ENCODE data around the gene WNT2. TPM values are rescaled to one million over a fixed set of nuclear protein-coding genes. Genes with fewer than 3 reads are reported as not detected.
A peak's percentile ranks its signal among the peaks of the same experiment; 100 is the strongest.

Gene WNT2
- total RNA-seq, 1 donor from 2014 or later, result 2.8 TPM

DNA sequence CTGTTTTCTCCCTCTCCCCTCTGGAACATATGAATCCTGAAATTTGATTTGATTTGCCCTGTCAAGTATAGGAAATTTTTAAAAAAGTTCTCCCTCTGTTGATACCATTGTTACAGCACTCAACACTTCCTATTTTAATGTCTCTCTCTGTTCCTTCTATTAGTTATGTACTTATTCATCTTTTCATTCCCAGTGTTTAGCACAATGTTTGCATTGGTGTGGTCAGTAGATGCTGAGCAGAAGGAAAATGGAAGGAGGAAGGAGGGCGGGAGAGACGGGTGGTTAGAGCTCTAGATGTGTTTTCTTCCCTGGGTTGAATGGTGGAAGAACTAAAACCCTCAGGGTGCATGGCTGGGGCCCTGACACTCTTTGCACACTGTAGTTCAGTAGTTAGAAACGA is 79.5 kb downstream of the WNT2 start:
- TF ChIP-seq, protein P1, sequence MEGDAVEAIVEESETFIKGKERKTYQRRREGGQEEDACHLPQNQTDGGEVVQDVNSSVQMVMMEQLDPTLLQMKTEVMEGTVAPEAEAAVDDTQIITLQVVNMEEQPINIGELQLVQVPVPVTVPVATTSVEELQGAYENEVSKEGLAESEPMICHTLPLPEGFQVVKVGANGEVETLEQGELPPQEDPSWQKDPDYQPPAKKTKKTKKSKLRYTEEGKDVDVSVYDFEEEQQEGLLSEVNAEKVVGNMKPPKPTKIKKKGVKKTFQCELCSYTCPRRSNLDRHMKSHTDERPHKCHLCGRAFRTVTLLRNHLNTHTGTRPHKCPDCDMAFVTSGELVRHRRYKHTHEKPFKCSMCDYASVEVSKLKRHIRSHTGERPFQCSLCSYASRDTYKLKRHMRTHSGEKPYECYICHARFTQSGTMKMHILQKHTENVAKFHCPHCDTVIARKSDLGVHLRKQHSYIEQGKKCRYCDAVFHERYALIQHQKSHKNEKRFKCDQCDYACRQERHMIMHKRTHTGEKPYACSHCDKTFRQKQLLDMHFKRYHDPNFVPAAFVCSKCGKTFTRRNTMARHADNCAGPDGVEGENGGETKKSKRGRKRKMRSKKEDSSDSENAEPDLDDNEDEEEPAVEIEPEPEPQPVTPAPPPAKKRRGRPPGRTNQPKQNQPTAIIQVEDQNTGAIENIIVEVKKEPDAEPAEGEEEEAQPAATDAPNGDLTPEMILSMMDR (conservative IDR thresholded peaks at IDR 0.05), result no peak
- Mint-ChIP-seq H3K4me3 (no peak overlapping the region), H3K36me3 (no peaks in the 10 kb centered on the region), H3K9me3 (peaks cover 8% of the 10 kb centered on the region), H3K27me3 (peaks cover 3% of the 10 kb centered on the region), H3K27ac (no peak overlapping the region), H3K4me1 (ENCODE audit: unreplicated experiment) (no peaks in the 10 kb centered on the region)
- no peak for DNase-seq (ENCODE audit: extremely low spot score, unreplicated experiment)

DNA sequence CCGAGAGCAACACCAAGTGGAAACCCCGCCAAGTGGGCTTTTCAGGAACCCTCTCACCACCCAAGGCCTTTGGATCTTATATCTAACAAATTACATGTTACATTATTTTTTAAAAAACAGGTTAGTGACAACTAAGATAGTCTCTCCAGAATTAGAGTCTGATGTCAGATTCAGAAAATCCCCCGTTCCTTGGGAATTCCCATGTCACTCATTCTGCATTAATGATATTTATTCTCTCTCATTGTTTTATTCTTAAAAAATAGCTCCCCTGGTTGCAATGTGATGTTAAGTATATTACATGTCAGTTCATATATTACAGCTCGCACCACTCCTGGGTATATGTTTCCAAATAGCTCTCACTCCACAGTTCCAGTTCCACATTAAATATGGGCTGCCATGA is 81.8 kb downstream of the WNT2 start:
- peaks cover 3% of the 10 kb centered on the region for H3K27me3 Mint-ChIP-seq
- H3K4me1 Mint-ChIP-seq (ENCODE audit: unreplicated experiment), result no peaks in the 10 kb centered on the region
- TF ChIP-seq, protein P1 (conservative IDR thresholded peaks at IDR 0.05), result no peak
- no peak for DNase-seq (ENCODE audit: extremely low spot score, unreplicated experiment)
- H3K27ac Mint-ChIP-seq, result no peak overlapping the region
- H3K4me3 Mint-ChIP-seq, result no peak overlapping the region
- no peaks in the 10 kb centered on the region for H3K36me3 Mint-ChIP-seq
- peaks cover 7% of the 10 kb centered on the region for H3K9me3 Mint-ChIP-seq

DNA sequence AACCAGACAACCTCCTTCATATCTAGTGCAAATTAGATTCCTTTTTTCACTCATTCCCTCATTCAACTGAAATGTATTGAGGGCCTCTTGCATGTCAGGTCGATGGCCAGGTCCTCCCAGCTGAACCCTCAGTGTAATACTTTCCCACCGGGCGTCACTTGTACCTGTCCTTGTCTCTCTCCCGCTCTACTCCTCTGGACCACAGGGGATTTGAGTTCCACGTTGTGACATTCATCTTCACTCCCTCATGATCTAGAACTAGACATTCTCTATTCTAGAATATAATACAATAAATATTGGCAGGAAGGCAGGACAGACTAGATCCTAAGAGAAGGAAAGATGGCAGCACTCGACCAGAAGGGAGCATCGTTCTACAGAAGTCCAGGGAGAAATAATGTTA is 83.9 kb downstream of the WNT2 start:
- DNase-seq (ENCODE audit: extremely low spot score, unreplicated experiment), result no peak
- TF ChIP-seq, protein P1 (conservative IDR thresholded peaks at IDR 0.05), result no peak
- Mint-ChIP-seq H3K9me3 (peaks cover 4% of the 10 kb centered on the region), H3K27ac (no peak overlapping the region), H3K4me1 (ENCODE audit: unreplicated experiment) (no peaks in the 10 kb centered on the region), H3K27me3 (peaks cover 3% of the 10 kb centered on the region), H3K36me3 (no peaks in the 10 kb centered on the region), H3K4me3 (no peak overlapping the region)

DNA sequence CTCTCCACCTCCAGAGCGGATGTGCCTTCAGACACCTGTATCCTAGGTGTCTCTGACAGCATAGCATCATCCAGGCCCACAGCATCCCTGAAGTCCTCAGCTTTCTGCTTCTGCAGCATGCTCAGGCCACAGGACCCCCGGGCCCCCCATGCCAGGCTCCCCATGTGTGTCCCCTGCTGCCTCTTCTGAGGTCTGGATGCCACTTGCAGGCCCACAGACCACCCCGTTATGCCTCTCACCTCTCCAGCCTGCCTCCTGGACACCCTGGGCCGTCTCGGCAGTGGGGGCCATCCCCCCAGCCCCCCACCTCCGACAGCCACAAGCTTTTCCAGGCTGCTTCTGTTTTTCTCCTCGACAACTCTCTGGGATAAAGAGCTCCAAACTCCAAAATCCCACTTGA is 84.4 kb downstream of the WNT2 start:
- H3K27me3 Mint-ChIP-seq, result peaks cover 3% of the 10 kb centered on the region
- H3K4me3 Mint-ChIP-seq, result no peak overlapping the region
- DNase-seq (ENCODE audit: extremely low spot score, unreplicated experiment), result no peak
- peaks cover 4% of the 10 kb centered on the region for H3K9me3 Mint-ChIP-seq
- TF ChIP-seq, protein P1 (conservative IDR thresholded peaks at IDR 0.05), result no peak
- H3K4me1 Mint-ChIP-seq (ENCODE audit: unreplicated experiment), result no peaks in the 10 kb centered on the region
- H3K36me3 Mint-ChIP-seq, result no peaks in the 10 kb centered on the region
- no peak overlapping the region for H3K27ac Mint-ChIP-seq

DNA sequence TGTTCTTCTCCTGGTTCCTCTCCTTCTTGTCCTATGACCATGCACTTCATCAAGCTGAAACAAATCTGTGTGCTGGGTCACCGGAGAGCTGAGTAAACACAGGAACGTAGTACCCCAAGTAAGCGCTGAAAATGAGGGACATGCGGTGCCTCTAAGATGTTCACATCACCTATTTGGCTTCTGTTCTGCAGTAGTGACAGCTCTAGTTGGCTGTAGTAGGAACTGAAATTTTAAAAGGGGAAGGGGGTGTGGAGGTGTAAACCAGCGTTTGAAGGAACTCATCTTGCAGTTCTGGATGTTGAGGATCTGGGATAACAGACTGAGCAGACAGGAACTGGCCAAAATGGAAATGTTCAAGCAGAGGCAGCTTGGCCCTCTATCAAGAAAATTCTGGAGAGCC is 85.2 kb downstream of the WNT2 start:
- Mint-ChIP-seq H3K36me3 (no peaks in the 10 kb centered on the region), H3K27me3 (peaks cover 3% of the 10 kb centered on the region), H3K4me3 (no peak overlapping the region), H3K9me3 (peaks cover 4% of the 10 kb centered on the region), H3K4me1 (ENCODE audit: unreplicated experiment) (no peaks in the 10 kb centered on the region), H3K27ac (no peak overlapping the region)
- TF ChIP-seq, protein P1 (conservative IDR thresholded peaks at IDR 0.05), result no peak
- no peak for DNase-seq (ENCODE audit: extremely low spot score, unreplicated experiment)

DNA sequence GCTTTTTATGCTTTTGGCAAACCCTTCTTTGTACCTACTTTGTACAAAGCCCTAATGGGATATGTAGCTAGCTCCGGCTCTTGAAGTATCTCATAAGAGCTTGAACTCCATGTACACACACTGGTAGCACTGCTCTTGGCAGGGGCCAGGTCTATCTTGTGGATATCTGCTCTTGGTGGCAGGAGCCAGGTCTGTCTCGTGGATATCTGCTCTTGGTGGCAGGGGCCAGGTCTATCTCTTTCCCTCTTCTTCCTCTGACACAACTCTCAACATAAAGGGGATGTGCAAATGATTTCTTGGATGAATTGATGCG is 91.9 kb downstream of the WNT2 start:
- Mint-ChIP-seq H3K4me1 (ENCODE audit: unreplicated experiment) (no peaks in the 10 kb centered on the region), H3K36me3 (peaks cover 7% of the 10 kb centered on the region), H3K9me3 (peaks cover 4% of the 10 kb centered on the region), H3K27ac (peak overlapping the region; percentile 30), H3K27me3 (no peaks in the 10 kb centered on the region), H3K4me3 (no peak overlapping the region)
- TF ChIP-seq, protein P1 (conservative IDR thresholded peaks at IDR 0.05), result no peak
- no peak for DNase-seq (ENCODE audit: extremely low spot score, unreplicated experiment)
